Kidney (tissue), 14 donors: ENCODE measurements around the gene DCAF6. TPM values are rescaled to one million over a fixed set of nuclear protein-coding genes. Genes with fewer than 3 reads are reported as not detected.

Source experiments
- DNase-seq, 5 donors: peaks; one replicate each; pipeline ENCODE4 v3.0.0-alpha.2; 2013 to 2020
- FAIRE-seq: peaks from 2 replicates; lab custom pipeline; 2012; peaks lifted over from hg19 to GRCh38; lab: Jason Lieb, UNC
- H3K27ac ChIP-seq, 2 donors: one replicate each; pipeline ENCODE4 v1.7.0; 2013; ENCODE audit warnings: low read depth in 2 of 2, low read length in 2 of 2, inconsistent platforms in 1 of 2
- H3K27me3 ChIP-seq: one replicate; pipeline ENCODE4 v1.7.1; 2013; ENCODE audit warnings: low read length, inconsistent platforms; ENCODE audit not compliant: control insufficient read depth, insufficient read depth
- H3K36me3 ChIP-seq, 3 donors: one replicate each; pipeline versions ENCODE4 v1.7.0 to v1.7.1; 2013; ENCODE audit warnings: low read length in 3 of 3, control low read depth in 1 of 3, inconsistent platforms in 1 of 3; ENCODE audit not compliant: insufficient read depth in 3 of 3, control insufficient read depth in 2 of 3
- H3K4me1 ChIP-seq, 3 donors: one replicate each; pipeline versions ENCODE4 v1.7.0 to v1.7.1; 2013; ENCODE audit warnings: low read length in 3 of 3, inconsistent platforms in 1 of 3, low read depth in 1 of 3; ENCODE audit not compliant: control insufficient read depth in 2 of 3, insufficient read depth in 2 of 3
- H3K4me3 ChIP-seq, 3 donors: one replicate each; pipeline versions ENCODE4 v1.7.0 to v1.8.1; 2013; ENCODE audit warnings: low read length in 3 of 3, control low read depth in 1 of 3, inconsistent platforms in 1 of 3
- H3K9ac ChIP-seq, 3 donors: one replicate each; pipeline versions ENCODE4 v1.7.0 to v1.7.1; 2013; ENCODE audit warnings: low read length in 3 of 3, control low read depth in 1 of 3, inconsistent platforms in 1 of 3
- H3K9me3 ChIP-seq, 3 donors: one replicate each; pipeline versions ENCODE4 v1.7.0 to v1.7.1; 2013; ENCODE audit warnings: low read length in 3 of 3, control low read depth in 1 of 3, inconsistent platforms in 1 of 3; ENCODE audit not compliant: control insufficient read depth in 2 of 3, insufficient read depth in 1 of 3
- intact Hi-C: fragments of 100-400 bp; cut with DNase I; formaldehyde crosslinking; loops from one replicate; pipeline ENCODE4 v1.11.1; 2022
- polyA plus RNA-seq: library from polyadenylated mRNA; stranded (reverse); fragments of 350-450 nt; fragmentation: Illumina TruSeq; extraction: RNeasy Lipid Tissue Mini Kit (QIAGEN cat#74804); gene quantifications from one replicate; pipeline ENCODE4 v1.2.3, GENCODE V29; 2014; ENCODE audit warnings: low read depth, low replicate concordance; ENCODE audit not compliant: insufficient read depth
- total RNA-seq: library from RNA; stranded (reverse); fragmentation: NEBNext Ultra II Directional; extraction: Animal tissue kit (Norgen Biotek cat#: 25700); gene quantifications from one replicate; pipeline ENCODE4 v1.2.1, GENCODE V29; 2021
- TF ChIP-seq, protein P1 (sequence below): IDR thresholded peaks from 3 replicates; pipeline ENCODE4 v1.5.1; 2012; ENCODE audit warnings: mild to moderate bottlenecking, moderate library complexity, borderline replicate concordance; ENCODE audit not compliant: insufficient read depth; ENCODE audit errors: extremely low read depth
- donor health status: control.
- donor health status: control.
- donor health status: control.
- donor health status: control.
- donor health status: control.
- donor health status: DM: yes; HTN: yes; CAD: no.
- donor health status: Normal renal cell carcinoma (clear cell type).

Gene DCAF6
- total and polyA plus RNA-seq, 2 donors from 2014 or later, result 30.8 to 58.8 TPM

DNA sequence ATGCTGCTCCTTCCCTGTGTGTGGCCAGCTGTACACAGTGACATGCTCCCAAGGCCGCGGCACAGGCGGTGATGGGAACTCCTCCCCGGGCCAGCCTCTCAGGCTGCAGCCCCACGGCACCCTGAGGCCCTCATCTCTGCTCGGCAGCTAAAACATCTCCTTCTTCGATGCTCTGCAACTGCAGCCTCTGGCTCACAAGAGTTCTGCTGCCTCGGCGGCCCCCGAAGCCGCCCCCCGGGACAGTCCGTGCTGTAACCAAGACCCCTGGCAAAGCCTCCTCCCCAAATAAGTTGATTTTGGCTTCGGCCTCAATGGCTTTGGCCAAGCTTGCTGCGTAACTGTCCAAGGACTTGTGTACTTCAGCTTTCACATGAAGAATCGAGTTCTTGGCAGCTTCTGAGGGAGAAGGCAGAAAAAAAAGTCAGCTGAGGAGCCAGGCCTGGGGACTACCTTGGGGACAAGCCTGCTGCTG is 149.0 kb downstream of the DCAF6 start:
- H3K4me3 ChIP-seq, result no peak overlapping the region
- no peak overlapping the region for H3K9ac ChIP-seq
- no peaks in the 10 kb centered on the region for H3K36me3 ChIP-seq
- no peaks in the 10 kb centered on the region for H3K27me3 ChIP-seq
- DNase-seq, result peak in 2 of 5 donors; percentile 57 to 89
- intact Hi-C loops, result no loop called here
- no peak for FAIRE-seq
- TF ChIP-seq, protein P1, sequence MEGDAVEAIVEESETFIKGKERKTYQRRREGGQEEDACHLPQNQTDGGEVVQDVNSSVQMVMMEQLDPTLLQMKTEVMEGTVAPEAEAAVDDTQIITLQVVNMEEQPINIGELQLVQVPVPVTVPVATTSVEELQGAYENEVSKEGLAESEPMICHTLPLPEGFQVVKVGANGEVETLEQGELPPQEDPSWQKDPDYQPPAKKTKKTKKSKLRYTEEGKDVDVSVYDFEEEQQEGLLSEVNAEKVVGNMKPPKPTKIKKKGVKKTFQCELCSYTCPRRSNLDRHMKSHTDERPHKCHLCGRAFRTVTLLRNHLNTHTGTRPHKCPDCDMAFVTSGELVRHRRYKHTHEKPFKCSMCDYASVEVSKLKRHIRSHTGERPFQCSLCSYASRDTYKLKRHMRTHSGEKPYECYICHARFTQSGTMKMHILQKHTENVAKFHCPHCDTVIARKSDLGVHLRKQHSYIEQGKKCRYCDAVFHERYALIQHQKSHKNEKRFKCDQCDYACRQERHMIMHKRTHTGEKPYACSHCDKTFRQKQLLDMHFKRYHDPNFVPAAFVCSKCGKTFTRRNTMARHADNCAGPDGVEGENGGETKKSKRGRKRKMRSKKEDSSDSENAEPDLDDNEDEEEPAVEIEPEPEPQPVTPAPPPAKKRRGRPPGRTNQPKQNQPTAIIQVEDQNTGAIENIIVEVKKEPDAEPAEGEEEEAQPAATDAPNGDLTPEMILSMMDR, result no peak
- H3K4me1 ChIP-seq, result peaks cover 0 to 3% (median 0%) of the 10 kb centered on the region in 3 donors
- no peaks in the 10 kb centered on the region for H3K9me3 ChIP-seq
- H3K27ac ChIP-seq, result no peak overlapping the region

DNA sequence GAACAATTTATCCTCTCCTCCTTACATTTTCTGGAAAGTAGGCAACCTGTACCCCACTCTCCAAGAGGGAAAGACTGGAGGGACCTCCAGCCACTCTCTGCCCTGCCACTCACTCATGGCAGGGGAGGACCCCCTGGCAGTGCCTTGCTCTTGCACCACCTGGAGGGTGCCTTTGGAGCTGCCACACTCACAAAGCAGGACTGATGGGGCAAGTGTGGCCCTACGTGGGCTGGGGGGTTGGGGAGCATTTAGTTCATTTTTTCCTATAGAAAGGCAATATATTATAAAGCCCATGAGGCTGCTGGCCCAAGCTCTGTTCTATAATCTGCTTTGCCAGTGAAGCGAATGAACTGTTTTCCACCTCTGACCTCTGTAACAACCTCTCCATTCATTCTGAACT is 150.0 kb downstream of the DCAF6 start:
- no peak overlapping the region for H3K4me3 ChIP-seq

DNA sequence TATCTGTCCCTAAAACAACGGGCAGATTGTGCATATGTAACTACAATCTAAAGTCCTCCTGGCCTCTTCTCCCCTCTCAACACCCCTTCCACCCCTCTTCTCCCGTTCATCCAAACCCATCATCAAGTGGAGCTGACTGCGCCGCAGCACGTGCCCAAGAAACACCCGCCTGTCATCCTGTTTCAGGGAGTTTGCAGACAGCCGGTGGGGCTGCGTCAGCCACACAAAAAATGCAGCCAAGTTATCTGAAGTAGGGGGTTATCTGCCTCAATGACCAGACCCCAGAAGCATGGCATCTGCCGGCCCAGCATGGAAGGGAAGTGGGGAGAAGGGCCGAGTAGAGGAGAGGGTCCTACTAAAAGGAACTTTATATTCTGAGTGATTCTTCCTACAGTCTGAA is 151.2 kb downstream of the DCAF6 start:
- Histone ChIP-seq H3K4me3 (no peak overlapping the region), H3K9me3 (no peaks in the 10 kb centered on the region), H3K4me1 (peaks cover 0 to 2% (median 0%) of the 10 kb centered on the region in 3 donors), H3K36me3 (no peaks in the 10 kb centered on the region), H3K9ac (no peak overlapping the region), H3K27ac (no peak overlapping the region), H3K27me3 (no peaks in the 10 kb centered on the region)
- intact Hi-C loops, result no loop called here
- DNase-seq (no peak), FAIRE-seq (no peak)
- TF ChIP-seq, protein P1, result no peak

More for the DNA sequence above, 150.0 kb downstream of the DCAF6 start:
- intact Hi-C loops, result no loop called here
- DNase-seq, result no peak
- Histone ChIP-seq H3K4me1 (peaks cover 0 to 3% (median 0%) of the 10 kb centered on the region in 3 donors), H3K9me3 (no peaks in the 10 kb centered on the region), H3K27me3 (no peaks in the 10 kb centered on the region), H3K27ac (no peak overlapping the region), H3K36me3 (no peaks in the 10 kb centered on the region), H3K9ac (no peak overlapping the region)
- FAIRE-seq, result no peak
- TF ChIP-seq, protein P1, result no peak
